Muscle layer of colon (tissue), 2 donors: ENCODE results near the gene NDC80.

ENCODE experiments used
- H3K27ac ChIP-seq: one replicate; pipeline ENCODE4 v1.7.0; 2013; ENCODE audit warnings: low read depth, mild to moderate bottlenecking, low read length, moderate library complexity
- H3K27me3 ChIP-seq, 2 donors: one replicate each; pipeline ENCODE4 v1.7.0; 2013; ENCODE audit warnings: low read length in 2 of 2, mild to moderate bottlenecking in 2 of 2; ENCODE audit not compliant: insufficient read depth in 2 of 2, control insufficient read depth in 1 of 2
- H3K36me3 ChIP-seq: one replicate; pipeline ENCODE4 v1.7.0; 2013; ENCODE audit warnings: mild to moderate bottlenecking, low read length; ENCODE audit not compliant: insufficient read depth
- H3K4me1 ChIP-seq: one replicate; pipeline ENCODE4 v1.7.0; 2013; ENCODE audit warnings: mild to moderate bottlenecking, low read length; ENCODE audit not compliant: insufficient read depth
- H3K4me3 ChIP-seq, 2 donors: one replicate each; pipeline ENCODE4 v1.7.0; 2013; ENCODE audit warnings: low read length in 2 of 2, low read depth in 1 of 2, mild to moderate bottlenecking in 1 of 2, moderate library complexity in 1 of 2
- H3K9ac ChIP-seq: one replicate; pipeline ENCODE4 v1.7.0; 2013; ENCODE audit warnings: low read length
- H3K9me3 ChIP-seq: one replicate; pipeline ENCODE4 v1.7.0; 2013; ENCODE audit warnings: mild to moderate bottlenecking, low read length
- donor health status: abdominal sarcoma.
- donor health status: Adenocarcinoma of cecum.

Gene NDC80

DNA sequence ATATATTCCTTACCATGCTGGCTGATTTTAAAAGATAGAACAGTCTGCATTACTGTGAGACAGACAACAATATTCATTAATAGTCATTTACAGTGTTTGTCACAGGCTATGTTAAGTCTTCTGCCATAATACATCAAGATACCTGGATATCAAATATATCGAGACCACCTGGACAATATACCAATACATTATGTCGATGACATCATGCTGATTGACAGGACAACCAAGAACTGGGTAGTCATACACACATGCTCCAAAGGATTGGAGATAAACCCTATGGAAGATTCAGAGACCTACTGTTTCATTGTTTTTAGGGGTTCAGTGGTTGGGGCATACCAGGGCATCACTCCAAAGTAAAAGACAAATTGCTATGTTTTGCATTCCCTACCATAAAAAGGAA lies 57.6 kb downstream of the NDC80 start:
- Histone ChIP-seq H3K4me1 (no peaks in the 10 kb centered on the region), H3K4me3 (no peak overlapping the region), H3K36me3 (no peaks in the 10 kb centered on the region), H3K9me3 (no peaks in the 10 kb centered on the region), H3K27me3 (no peaks in the 10 kb centered on the region), H3K9ac (no peak overlapping the region), H3K27ac (no peak overlapping the region)

DNA sequence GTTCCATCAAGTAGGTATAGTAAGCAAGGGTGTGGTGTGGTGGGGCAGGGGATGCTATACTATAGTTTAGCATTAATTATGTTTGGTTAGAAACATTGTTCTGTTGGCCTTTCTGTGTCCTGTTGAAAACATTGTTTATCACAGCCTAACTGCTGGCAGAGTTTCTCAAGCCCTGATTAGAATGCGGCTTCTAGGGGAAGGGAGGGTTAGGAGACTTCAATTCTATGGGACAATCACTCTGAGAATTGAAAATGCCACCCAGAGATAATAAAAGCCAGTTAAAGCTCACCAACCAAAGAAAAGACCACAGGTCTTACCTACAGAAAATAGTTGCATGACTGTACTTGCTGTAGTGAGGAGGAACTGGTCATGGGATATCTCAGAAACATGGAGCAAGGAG lies 64.2 kb downstream of the NDC80 start:
- Histone ChIP-seq H3K27me3 (no peaks in the 10 kb centered on the region), H3K4me1 (peaks cover 4% of the 10 kb centered on the region), H3K9me3 (no peaks in the 10 kb centered on the region), H3K27ac (no peak overlapping the region), H3K36me3 (no peaks in the 10 kb centered on the region), H3K9ac (no peak overlapping the region), H3K4me3 (no peak overlapping the region)

- no peak overlapping the region for H3K4me3 ChIP-seq
Observed at GRCh38 chr18:2636126-2636631, 64.8 kb downstream of the NDC80 start.

GRCh38 chr18:2641638-2642037 lies 70.3 kb downstream of the NDC80 start:
- Histone ChIP-seq H3K9ac (no peak overlapping the region), H3K27me3 (no peaks in the 10 kb centered on the region), H3K27ac (no peak overlapping the region), H3K4me1 (no peaks in the 10 kb centered on the region), H3K4me3 (no peak overlapping the region), H3K9me3 (no peaks in the 10 kb centered on the region), H3K36me3 (no peaks in the 10 kb centered on the region)

More at GRCh38 chr18:2636126-2636631, 64.8 kb downstream of the NDC80 start:
- peaks cover 4% of the 10 kb centered on the region for H3K4me1 ChIP-seq
- no peak overlapping the region for H3K27ac ChIP-seq
- H3K27me3 ChIP-seq: no peaks in the 10 kb centered on the region
- H3K9me3 ChIP-seq: no peaks in the 10 kb centered on the region
- no peaks in the 10 kb centered on the region for H3K36me3 ChIP-seq
- H3K9ac ChIP-seq: no peak overlapping the region

GRCh38 chr18:2642771-2643170 lies 71.4 kb downstream of the NDC80 start:
- Histone ChIP-seq H3K36me3 (no peaks in the 10 kb centered on the region), H3K4me1 (no peaks in the 10 kb centered on the region), H3K9ac (no peak overlapping the region), H3K9me3 (no peaks in the 10 kb centered on the region), H3K27me3 (no peaks in the 10 kb centered on the region), H3K4me3 (no peak overlapping the region), H3K27ac (no peak overlapping the region)

DNA sequence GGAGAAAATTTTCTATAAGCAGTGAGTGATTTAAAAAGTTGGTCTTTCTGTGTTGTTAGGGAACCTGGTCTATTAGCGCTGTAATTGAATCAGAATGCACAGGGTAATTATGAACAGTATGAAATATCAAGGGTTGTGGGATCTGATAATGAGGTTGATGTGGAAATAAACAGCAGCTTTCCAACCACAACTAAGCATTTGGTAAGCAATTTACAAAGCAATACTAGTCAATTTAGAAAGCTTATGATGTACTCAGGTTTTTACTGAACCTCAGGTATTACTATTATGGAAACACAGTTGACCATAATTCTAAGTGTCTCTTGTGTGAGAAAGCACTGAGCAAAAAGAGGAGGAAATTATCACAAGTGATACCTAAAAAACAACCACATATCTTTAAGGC lies 73.2 kb downstream of the NDC80 start:
- H3K4me1 ChIP-seq: no peaks in the 10 kb centered on the region
- no peak overlapping the region for H3K27ac ChIP-seq
- H3K4me3 ChIP-seq: no peak overlapping the region
- no peaks in the 10 kb centered on the region for H3K27me3 ChIP-seq
- no peaks in the 10 kb centered on the region for H3K9me3 ChIP-seq
- H3K9ac ChIP-seq: no peak overlapping the region
- H3K36me3 ChIP-seq: no peaks in the 10 kb centered on the region

GRCh38 chr18:2651981-2652380 lies 80.6 kb downstream of the NDC80 start:
- no peaks in the 10 kb centered on the region for H3K9me3 ChIP-seq

DNA sequence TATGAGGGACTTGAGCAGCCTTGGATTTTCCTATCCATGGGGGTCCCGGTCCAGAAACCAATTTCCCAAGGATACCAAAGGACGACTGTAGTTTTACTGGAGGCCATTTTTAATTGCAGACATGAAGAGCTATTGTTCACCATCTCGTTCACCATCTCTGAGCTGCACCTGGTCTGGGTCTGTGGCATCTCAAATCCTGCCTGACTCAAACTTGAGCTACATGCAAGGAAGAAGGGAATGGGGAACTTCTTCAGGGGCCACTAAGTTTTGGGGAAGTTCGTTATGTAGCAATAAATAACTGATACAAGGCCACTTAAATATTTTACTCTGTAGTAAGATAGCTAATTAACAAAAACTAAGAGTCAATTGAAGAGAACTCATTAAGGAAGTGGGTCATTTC lies 82.1 kb downstream of the NDC80 start:
- H3K4me1 ChIP-seq: peaks cover 19% of the 10 kb centered on the region
- H3K9me3 ChIP-seq: no peaks in the 10 kb centered on the region
- H3K27ac ChIP-seq: no peak overlapping the region
- no peak overlapping the region for H3K4me3 ChIP-seq
- no peak overlapping the region for H3K9ac ChIP-seq
- H3K27me3 ChIP-seq: no peaks in the 10 kb centered on the region
- no peaks in the 10 kb centered on the region for H3K36me3 ChIP-seq

More at GRCh38 chr18:2651981-2652380, 80.6 kb downstream of the NDC80 start:
- no peaks in the 10 kb centered on the region for H3K27me3 ChIP-seq
- peaks cover 7% of the 10 kb centered on the region for H3K4me1 ChIP-seq
- no peak overlapping the region for H3K9ac ChIP-seq
- no peak overlapping the region for H3K27ac ChIP-seq
- H3K36me3 ChIP-seq: no peaks in the 10 kb centered on the region
- H3K4me3 ChIP-seq: no peak overlapping the region

GRCh38 chr18:2654169-2654927 lies 83.0 kb downstream of the NDC80 start:
- Histone ChIP-seq H3K9me3 (no peaks in the 10 kb centered on the region), H3K4me1 (peaks cover 24% of the 10 kb centered on the region), H3K27ac (peak overlapping the region; percentile 96), H3K27me3 (no peaks in the 10 kb centered on the region), H3K36me3 (no peaks in the 10 kb centered on the region), H3K4me3 (peak overlapping the region; percentile 78 to 91), H3K9ac (peak overlapping the region; percentile 71)

GRCh38 chr18:2654928-2655177 lies 83.5 kb downstream of the NDC80 start:
- no peaks in the 10 kb centered on the region for H3K9me3 ChIP-seq
- H3K4me3 ChIP-seq: peak overlapping the region; percentile 78 to 91
- peaks cover 26% of the 10 kb centered on the region for H3K4me1 ChIP-seq
- H3K9ac ChIP-seq: peak overlapping the region; percentile 71
- H3K27ac ChIP-seq: peak overlapping the region; percentile 96
- H3K27me3 ChIP-seq: no peaks in the 10 kb centered on the region
- no peaks in the 10 kb centered on the region for H3K36me3 ChIP-seq

- Histone ChIP-seq H3K27ac (peak within 1 kb of the TSS; percentile 96), H3K9ac (peak within 1 kb of the TSS; percentile 89), H3K9me3 (no peaks in the 10 kb centered on the region), H3K27me3 (no peaks in the 10 kb centered on the region), H3K4me1 (peaks cover 26% of the 10 kb centered on the region), H3K36me3 (no peaks in the 10 kb centered on the region), H3K4me3 (peak within 1 kb of the TSS; percentile 88 to 91)
Observed at GRCh38 chr18:2655178-2655953, 84.0 kb downstream of the NDC80 start, which contains the start of gene SMCHD1. TSS of gene SMCHD1 (plus strand) at chr18:2655726. CDS start at chr18:2656076, 350 bp downstream.
